Measurements from ENCODE around the gene CBX7. TPM values are rescaled to one million over a fixed set of nuclear protein-coding genes. Genes with fewer than 3 reads are reported as not detected.

CBX7 gene
- total RNA-seq, 1 donor from 2014 or later, result 2.3 TPM

DNA sequence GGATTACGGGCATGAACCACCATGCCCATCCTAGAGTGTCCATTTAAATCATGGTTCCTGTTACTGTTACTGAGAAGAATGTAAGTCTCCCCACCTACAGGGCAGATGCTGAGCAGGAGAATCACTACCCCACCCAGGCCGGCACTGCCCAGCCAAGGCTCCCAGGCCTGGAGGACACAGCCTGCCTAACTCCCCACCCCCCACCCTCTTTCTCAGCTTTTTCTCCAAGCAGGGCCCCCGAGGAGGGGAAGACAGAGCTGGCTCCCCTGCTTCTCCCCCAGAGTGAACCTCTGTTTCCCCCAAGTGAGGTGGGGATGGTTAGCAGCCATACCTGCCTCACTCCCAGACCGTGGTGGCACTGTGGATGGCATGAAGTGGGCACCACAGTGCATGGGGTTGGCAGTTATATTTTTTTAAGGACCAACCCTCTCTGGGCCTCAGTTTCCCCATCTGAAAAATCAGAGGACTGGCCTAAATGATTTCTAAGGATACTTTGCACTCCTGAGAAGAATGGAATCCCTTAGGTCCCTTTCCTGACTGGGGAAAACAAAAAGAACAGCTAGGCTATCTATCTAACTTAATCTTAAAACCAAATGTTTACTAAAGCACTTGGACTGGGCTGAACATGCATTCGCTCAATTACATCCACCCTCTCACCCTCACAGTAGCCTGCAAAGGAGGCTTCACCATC lies 5.0 kb downstream of the CBX7 start:
- TF ChIP-seq, protein P1, sequence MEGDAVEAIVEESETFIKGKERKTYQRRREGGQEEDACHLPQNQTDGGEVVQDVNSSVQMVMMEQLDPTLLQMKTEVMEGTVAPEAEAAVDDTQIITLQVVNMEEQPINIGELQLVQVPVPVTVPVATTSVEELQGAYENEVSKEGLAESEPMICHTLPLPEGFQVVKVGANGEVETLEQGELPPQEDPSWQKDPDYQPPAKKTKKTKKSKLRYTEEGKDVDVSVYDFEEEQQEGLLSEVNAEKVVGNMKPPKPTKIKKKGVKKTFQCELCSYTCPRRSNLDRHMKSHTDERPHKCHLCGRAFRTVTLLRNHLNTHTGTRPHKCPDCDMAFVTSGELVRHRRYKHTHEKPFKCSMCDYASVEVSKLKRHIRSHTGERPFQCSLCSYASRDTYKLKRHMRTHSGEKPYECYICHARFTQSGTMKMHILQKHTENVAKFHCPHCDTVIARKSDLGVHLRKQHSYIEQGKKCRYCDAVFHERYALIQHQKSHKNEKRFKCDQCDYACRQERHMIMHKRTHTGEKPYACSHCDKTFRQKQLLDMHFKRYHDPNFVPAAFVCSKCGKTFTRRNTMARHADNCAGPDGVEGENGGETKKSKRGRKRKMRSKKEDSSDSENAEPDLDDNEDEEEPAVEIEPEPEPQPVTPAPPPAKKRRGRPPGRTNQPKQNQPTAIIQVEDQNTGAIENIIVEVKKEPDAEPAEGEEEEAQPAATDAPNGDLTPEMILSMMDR (conservative IDR thresholded peaks at IDR 0.05), result no peak
- peaks cover 11% of the 10 kb centered on the region for H3K4me1 Mint-ChIP-seq
- peaks cover 32% of the 10 kb centered on the region for H3K27me3 Mint-ChIP-seq (ENCODE audit: low read depth)
- no peak overlapping the region for H3K27ac Mint-ChIP-seq (ENCODE audit: unreplicated experiment)
- no peaks in the 10 kb centered on the region for H3K9me3 Mint-ChIP-seq
- peak overlapping the region; percentile 31 for H3K4me3 Mint-ChIP-seq
- no peak for DNase-seq (ENCODE audit: low read depth, low spot score)
- no peaks in the 10 kb centered on the region for H3K36me3 Mint-ChIP-seq (ENCODE audit: low read depth)

DNA sequence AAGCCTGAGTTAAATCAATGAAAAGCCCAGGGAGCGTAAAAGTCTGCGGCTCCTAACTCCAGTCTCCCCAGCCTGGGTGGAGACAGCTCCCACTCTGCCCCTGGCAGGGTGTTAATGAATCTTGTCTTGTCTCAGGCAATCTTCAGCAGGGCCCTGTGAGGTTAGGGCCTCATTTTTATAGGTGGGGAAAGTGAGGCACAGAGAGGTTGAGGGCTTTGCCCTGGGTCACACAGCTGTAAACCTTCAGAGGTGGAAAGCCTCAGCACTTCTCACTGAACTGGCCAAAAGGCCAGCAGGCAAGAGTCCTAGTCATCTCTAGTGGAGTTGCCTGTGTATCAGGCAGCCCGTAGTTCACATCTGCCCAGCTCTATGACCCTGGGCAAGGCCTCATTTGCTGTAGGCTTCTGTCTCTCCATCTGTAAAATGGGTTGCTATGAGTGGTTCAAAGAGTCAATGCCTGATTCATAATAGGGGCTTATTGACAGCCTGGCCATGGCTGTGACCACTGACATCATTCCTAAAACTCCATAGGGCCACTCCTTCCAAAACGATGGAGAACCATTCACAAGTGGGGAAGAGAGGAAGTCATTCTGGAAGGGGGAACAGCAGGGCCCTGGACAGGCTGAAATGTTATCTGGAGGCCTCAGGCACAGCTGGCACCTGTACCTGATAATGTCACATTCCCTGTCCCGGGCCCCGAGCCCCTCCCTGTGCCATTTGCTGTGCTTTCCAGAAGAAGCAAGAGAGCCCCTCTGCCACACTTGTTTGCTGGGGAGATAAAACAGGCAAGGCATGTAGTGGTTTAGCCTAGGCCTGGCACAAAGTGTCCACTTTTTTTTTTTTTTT lies 6.0 kb downstream of the CBX7 start:
- peaks cover 31% of the 10 kb centered on the region for H3K27me3 Mint-ChIP-seq (ENCODE audit: low read depth)
- no peaks in the 10 kb centered on the region for H3K9me3 Mint-ChIP-seq
- no peak overlapping the region for H3K27ac Mint-ChIP-seq (ENCODE audit: unreplicated experiment)

DNA sequence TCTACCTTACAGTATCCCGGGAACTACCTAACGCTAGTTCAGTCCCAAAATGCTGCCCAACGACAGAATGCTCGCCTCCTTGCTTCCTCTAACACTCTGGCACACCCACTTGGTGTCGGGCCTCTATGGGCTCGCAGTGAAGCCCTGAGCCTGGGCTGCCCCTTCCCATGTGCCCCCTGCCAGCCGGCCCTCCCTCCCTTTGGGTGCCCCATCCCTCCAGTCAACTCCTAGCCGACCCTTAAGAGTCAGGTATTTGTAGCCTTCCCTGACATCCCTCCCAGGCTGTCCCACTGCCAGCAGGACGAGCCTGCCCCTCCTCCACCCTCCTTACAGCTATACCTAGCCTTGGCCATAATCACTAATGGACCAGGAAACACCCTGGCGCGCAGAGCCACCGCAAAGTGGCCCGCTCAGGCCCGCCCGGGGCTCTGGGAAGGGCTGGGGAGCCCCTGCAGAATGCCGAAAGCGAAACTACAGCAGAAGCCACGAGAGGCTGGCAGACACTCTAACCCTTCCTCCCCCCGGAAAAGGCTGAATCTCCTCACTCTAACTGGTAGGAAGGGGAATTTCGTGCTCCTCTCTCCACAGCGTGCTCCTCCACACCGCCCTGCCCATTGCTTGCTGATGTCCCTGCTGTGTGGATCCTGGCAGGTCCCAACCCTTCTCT lies 8.2 kb downstream of the CBX7 start:
- no peak for DNase-seq (ENCODE audit: low read depth, low spot score)
- peak overlapping the region; percentile 80 for H3K4me3 Mint-ChIP-seq
- H3K4me1 Mint-ChIP-seq, result peaks cover 6% of the 10 kb centered on the region
- H3K27ac Mint-ChIP-seq (ENCODE audit: unreplicated experiment), result no peak overlapping the region
- no peaks in the 10 kb centered on the region for H3K9me3 Mint-ChIP-seq
- H3K27me3 Mint-ChIP-seq (ENCODE audit: low read depth), result peaks cover 22% of the 10 kb centered on the region
- TF ChIP-seq, protein P1 (conservative IDR thresholded peaks at IDR 0.05), result no peak
- no peaks in the 10 kb centered on the region for H3K36me3 Mint-ChIP-seq (ENCODE audit: low read depth)

More for the DNA sequence above, 6.0 kb downstream of the CBX7 start:
- DNase-seq (ENCODE audit: low read depth, low spot score), result no peak
- TF ChIP-seq, protein P1 (conservative IDR thresholded peaks at IDR 0.05), result no peak
- Mint-ChIP-seq H3K36me3 (ENCODE audit: low read depth) (no peaks in the 10 kb centered on the region), H3K4me1 (peaks cover 11% of the 10 kb centered on the region), H3K4me3 (peak overlapping the region; percentile 85)

DNA sequence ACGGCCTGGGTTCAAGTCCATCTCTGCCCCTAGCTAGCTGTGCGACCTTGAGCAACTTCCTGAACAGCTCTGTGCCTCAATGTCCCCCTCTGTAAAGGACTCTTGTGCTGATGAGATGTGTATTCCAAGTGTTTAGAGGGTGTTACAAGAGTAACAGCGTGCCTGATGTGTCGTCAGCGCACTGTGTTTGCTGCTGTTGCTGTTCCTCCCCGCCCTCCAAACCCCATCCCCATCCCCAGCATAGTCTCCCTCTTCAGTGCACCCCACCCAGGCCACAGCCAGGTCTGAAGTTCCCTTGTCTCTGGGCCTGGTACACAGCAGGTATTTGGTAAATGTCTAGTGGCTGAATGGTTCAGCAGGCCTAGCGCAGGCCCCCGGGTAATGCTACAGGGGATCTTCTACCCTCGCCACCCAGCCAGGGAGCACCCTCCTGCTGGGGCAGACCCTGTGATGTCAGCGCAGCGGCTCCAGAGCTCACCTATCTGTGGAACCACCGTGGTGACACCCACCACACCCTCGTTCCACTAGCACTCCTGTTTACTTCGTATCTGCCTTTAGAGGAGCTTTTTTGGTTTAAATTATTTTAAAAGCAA lies 10.3 kb downstream of the CBX7 start:
- peaks cover 22% of the 10 kb centered on the region for H3K27me3 Mint-ChIP-seq (ENCODE audit: low read depth)
- H3K36me3 Mint-ChIP-seq (ENCODE audit: low read depth), result no peaks in the 10 kb centered on the region
- H3K4me3 Mint-ChIP-seq, result no peak overlapping the region
- no peak for DNase-seq (ENCODE audit: low read depth, low spot score)
- H3K9me3 Mint-ChIP-seq, result no peaks in the 10 kb centered on the region
- H3K4me1 Mint-ChIP-seq, result peaks cover 6% of the 10 kb centered on the region
- TF ChIP-seq, protein P1 (conservative IDR thresholded peaks at IDR 0.05), result no peak
- no peak overlapping the region for H3K27ac Mint-ChIP-seq (ENCODE audit: unreplicated experiment)

DNA sequence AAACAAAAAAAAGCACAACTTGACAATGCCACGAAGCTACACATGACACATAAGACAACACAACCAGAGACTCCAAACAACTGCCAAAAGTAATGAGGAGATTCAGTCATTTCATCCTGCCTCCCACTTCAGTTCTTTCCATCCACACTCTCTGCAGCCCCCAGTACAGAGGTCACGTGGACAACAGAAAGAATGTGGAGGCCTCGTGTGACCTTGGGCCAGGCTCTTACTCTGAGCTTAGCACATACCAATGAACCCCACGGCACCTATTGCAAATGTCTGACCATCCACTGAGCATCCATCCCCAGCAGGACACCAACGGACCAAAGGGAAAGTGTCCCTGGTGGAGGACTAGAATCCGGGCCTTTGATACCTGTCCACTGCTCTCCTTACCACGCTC lies 12.5 kb downstream of the CBX7 start:
- DNase-seq (ENCODE audit: low read depth, low spot score), result no peak
- H3K27me3 Mint-ChIP-seq (ENCODE audit: low read depth), result peaks cover 26% of the 10 kb centered on the region
- no peak overlapping the region for H3K27ac Mint-ChIP-seq (ENCODE audit: unreplicated experiment)
- H3K4me3 Mint-ChIP-seq, result peak overlapping the region; percentile 22
- no peaks in the 10 kb centered on the region for H3K9me3 Mint-ChIP-seq
- H3K36me3 Mint-ChIP-seq (ENCODE audit: low read depth), result no peaks in the 10 kb centered on the region
- peaks cover 10% of the 10 kb centered on the region for H3K4me1 Mint-ChIP-seq
- TF ChIP-seq, protein P1 (conservative IDR thresholded peaks at IDR 0.05), result no peak
